OCI-LY1 (cell line): ENCODE measurements around the gene HECTD2.

Experiments
- H2AFZ ChIP-seq: fragments of 200-600 bp; sonication (generic), shearing (Covaris generic); 2 replicates; pipeline ENCODE4 v1.6.0; 2014; ENCODE audit warnings: antibody characterized with exemption, mild to moderate bottlenecking, low read length
- H3F3A ChIP-seq: fragments of 200-600 bp; sonication (generic), shearing (Covaris generic); 2 replicates; pipeline ENCODE4 v1.6.0; 2014; ENCODE audit warnings: mild to moderate bottlenecking, antibody characterized with exemption, low read length, moderate library complexity; ENCODE audit not compliant: insufficient read depth
- H3K27ac ChIP-seq: fragments of 200-600 bp; sonication (generic); 2 replicates; pipeline ENCODE4 v1.5.1; 2014; ENCODE audit warnings: low read length, mixed run types, mild to moderate bottlenecking, low read depth; ENCODE audit not compliant: poor library complexity, severe bottlenecking
- H3K27me3 ChIP-seq: fragments of 200-600 bp; sonication (generic); 2 replicates; pipeline ENCODE4 v1.6.0; 2014; ENCODE audit warnings: antibody characterized with exemption, mild to moderate bottlenecking, low read length, moderate library complexity; ENCODE audit not compliant: insufficient read depth
- H3K36me3 ChIP-seq: fragments of 200-600 bp; sonication (generic); 2 replicates; pipeline ENCODE4 v1.6.1; 2014; ENCODE audit warnings: mild to moderate bottlenecking, antibody characterized with exemption, low read length, moderate library complexity, mixed read lengths; ENCODE audit not compliant: insufficient read depth
- H3K4me1 ChIP-seq: fragments of 200-600 bp; sonication (generic); 2 replicates; pipeline ENCODE4 v1.5.1; 2014; ENCODE audit warnings: mild to moderate bottlenecking, low read length, moderate library complexity; ENCODE audit not compliant: insufficient read depth, severe bottlenecking
- H3K4me2 ChIP-seq: fragments of 200-600 bp; sonication (generic), shearing (Covaris generic); 2 replicates; pipeline ENCODE4 v1.6.1; 2014; ENCODE audit warnings: low read length
- H3K4me3 ChIP-seq: fragments of 200-600 bp; sonication (generic); 2 replicates; pipeline ENCODE4 v1.5.1; 2014; ENCODE audit warnings: low read length, low read depth, mild to moderate bottlenecking, mixed read lengths; ENCODE audit not compliant: poor library complexity, severe bottlenecking
- H3K79me2 ChIP-seq: fragments of 200-600 bp; shearing (Covaris generic); 2 replicates; pipeline ENCODE4 v1.6.1; 2016; ENCODE audit warnings: mixed run types, low read length, mixed read lengths; ENCODE audit not compliant: insufficient read depth
- H3K9ac ChIP-seq: fragments of 200-600 bp; sonication (generic), shearing (Covaris generic); 2 replicates; pipeline ENCODE4 v1.6.1; 2014; ENCODE audit warnings: mild to moderate bottlenecking, low read length, mixed read lengths
- H3K9me2 ChIP-seq: fragments of 200-600 bp; sonication (generic), shearing (Covaris generic); 2 replicates; pipeline ENCODE4 v1.6.1; 2014; ENCODE audit warnings: low read depth, mild to moderate bottlenecking, low read length, mixed read lengths
- H3K9me3 ChIP-seq: fragments of 200-600 bp; shearing (Covaris generic); 2 replicates; pipeline ENCODE4 v1.6.1; 2014; ENCODE audit warnings: low read length, mixed read lengths
- H4K20me1 ChIP-seq: fragments of 200-600 bp; sonication (generic), shearing (Covaris generic); 2 replicates; pipeline ENCODE4 v1.6.0; 2016; ENCODE audit warnings: mild to moderate bottlenecking, low read length; ENCODE audit not compliant: insufficient read depth
- EZH2 ChIP-seq: fragments of 200-600 bp; sonication (generic), shearing (Covaris generic); IDR thresholded peaks from 2 replicates; pipeline ENCODE4 v1.8.0; 2017; ENCODE audit warnings: borderline replicate concordance, mixed run types, mild to moderate bottlenecking, antibody characterized with exemption, low read length, moderate library complexity, mixed read lengths
- TF ChIP-seq, protein P1 (sequence below): fragments of 200-600 bp; sonication (generic), shearing (Covaris generic); IDR thresholded peaks from 2 replicates; pipeline ENCODE4 v1.5.1; 2017; ENCODE audit warnings: mild to moderate bottlenecking, antibody characterized with exemption, low read length, moderate library complexity, mixed read lengths

HECTD2 gene

DNA sequence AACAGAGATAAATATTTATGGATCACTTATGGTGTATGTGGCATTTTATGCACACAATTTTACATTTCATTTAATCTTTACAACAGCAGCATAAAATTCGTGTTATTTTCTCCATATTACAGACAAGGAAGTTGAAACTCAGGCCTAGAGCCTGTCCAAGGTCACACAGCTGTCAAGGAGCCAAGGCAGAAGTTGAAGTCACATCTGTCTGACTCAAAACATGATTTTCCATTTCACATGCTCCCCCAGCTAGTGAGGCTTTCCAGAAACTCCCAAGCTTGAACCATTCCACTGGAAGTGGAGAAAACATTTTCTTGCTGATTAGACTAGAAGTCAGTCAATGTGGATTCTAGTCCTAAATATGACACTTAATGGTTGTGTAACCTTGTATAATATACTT, 110.5 kb downstream of the HECTD2 start:
- no peak overlapping the region for H3K9ac ChIP-seq
- H3K79me2 ChIP-seq: no peaks in the 10 kb centered on the region
- H4K20me1 ChIP-seq: no peaks in the 10 kb centered on the region
- no peak for TF ChIP-seq EZH2
- TF ChIP-seq, protein P1, sequence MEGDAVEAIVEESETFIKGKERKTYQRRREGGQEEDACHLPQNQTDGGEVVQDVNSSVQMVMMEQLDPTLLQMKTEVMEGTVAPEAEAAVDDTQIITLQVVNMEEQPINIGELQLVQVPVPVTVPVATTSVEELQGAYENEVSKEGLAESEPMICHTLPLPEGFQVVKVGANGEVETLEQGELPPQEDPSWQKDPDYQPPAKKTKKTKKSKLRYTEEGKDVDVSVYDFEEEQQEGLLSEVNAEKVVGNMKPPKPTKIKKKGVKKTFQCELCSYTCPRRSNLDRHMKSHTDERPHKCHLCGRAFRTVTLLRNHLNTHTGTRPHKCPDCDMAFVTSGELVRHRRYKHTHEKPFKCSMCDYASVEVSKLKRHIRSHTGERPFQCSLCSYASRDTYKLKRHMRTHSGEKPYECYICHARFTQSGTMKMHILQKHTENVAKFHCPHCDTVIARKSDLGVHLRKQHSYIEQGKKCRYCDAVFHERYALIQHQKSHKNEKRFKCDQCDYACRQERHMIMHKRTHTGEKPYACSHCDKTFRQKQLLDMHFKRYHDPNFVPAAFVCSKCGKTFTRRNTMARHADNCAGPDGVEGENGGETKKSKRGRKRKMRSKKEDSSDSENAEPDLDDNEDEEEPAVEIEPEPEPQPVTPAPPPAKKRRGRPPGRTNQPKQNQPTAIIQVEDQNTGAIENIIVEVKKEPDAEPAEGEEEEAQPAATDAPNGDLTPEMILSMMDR: no peak
- H3K36me3 ChIP-seq: no peaks in the 10 kb centered on the region
- H3K4me3 ChIP-seq: no peak overlapping the region
- H3K27ac ChIP-seq: no peak overlapping the region
- no peaks in the 10 kb centered on the region for H3F3A ChIP-seq
- no peaks in the 10 kb centered on the region for H3K9me2 ChIP-seq
- no peak overlapping the region for H3K4me2 ChIP-seq
- no peaks in the 10 kb centered on the region for H3K27me3 ChIP-seq
- H3K4me1 ChIP-seq: no peaks in the 10 kb centered on the region
- no peak overlapping the region for H2AFZ ChIP-seq
- no peaks in the 10 kb centered on the region for H3K9me3 ChIP-seq

DNA sequence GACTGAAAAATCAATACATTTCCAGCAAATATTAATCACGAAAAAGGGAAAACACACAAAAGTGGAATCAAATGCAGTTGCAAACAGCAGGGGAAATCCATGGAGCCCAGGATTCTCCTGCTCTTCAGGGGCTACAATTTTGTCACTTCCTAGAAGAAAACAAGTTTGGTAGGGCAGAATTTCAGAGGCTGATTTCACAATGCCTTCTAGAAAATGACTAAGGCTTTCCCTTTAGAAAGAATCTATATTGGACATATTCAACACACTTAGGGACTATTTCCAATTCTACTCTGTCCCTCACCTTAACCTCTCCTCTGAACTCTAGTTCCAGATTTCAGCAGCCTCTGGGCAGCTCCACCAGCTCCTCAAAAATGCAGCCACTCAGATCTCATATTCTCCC, 111.3 kb downstream of the HECTD2 start:
- no peaks in the 10 kb centered on the region for H3K4me1 ChIP-seq
- H3K4me3 ChIP-seq: no peak overlapping the region
- TF ChIP-seq, protein P1: no peak
- no peak for TF ChIP-seq EZH2
- no peaks in the 10 kb centered on the region for H3F3A ChIP-seq
- no peaks in the 10 kb centered on the region for H3K79me2 ChIP-seq
- no peaks in the 10 kb centered on the region for H3K36me3 ChIP-seq
- no peak overlapping the region for H2AFZ ChIP-seq
- H3K9ac ChIP-seq: no peak overlapping the region
- H3K27ac ChIP-seq: no peak overlapping the region
- H3K9me3 ChIP-seq: no peaks in the 10 kb centered on the region
- H3K9me2 ChIP-seq: no peaks in the 10 kb centered on the region
- no peaks in the 10 kb centered on the region for H4K20me1 ChIP-seq
- no peak overlapping the region for H3K4me2 ChIP-seq
- H3K27me3 ChIP-seq: no peaks in the 10 kb centered on the region

DNA sequence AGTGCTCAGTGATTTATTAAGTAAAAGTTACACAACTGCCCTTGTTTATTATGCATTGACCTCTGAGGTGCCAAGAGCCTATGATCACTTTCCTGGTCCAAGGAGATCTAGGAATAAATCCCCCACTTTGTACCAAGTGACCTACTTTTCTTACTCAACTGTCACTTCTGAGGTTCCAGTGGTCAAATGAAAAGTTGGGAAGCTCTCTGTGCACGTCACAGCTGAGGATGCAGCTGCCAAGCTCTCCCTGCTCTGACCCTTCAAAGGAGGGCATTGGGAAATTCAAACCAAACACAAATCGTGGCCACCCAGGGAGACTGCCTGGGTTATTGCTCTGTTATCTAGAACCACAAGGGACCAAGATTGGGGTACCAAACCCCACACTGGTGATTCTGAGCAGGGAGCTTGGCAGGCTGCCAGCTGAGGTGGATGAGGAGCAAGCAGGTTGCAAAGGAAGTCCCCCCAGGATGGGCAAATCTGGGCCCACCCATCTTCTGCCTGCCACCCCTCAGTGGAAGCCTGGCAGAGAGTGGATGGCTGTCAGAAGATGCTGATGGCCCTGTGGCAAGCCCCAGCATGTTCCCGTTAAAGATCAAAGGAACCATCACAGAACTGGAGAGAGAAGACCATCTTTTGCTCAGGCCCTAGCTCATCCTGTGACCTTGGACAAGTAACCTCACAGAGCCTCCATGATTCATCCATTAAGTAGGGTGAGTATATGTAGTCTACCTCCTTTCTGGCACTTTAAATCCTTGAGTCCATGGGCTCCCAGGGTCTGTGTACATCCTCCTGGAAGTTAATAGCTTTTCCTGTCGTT, 116.0 kb downstream of the HECTD2 start:
- H3K4me3 ChIP-seq: no peak overlapping the region
- no peaks in the 10 kb centered on the region for H3K79me2 ChIP-seq
- no peak overlapping the region for H3K9ac ChIP-seq
- H3F3A ChIP-seq: no peaks in the 10 kb centered on the region
- no peak overlapping the region for H2AFZ ChIP-seq
- no peaks in the 10 kb centered on the region for H3K36me3 ChIP-seq
- H3K27ac ChIP-seq: no peak overlapping the region
- H3K4me2 ChIP-seq: no peak overlapping the region
- H3K4me1 ChIP-seq: no peaks in the 10 kb centered on the region
- TF ChIP-seq, protein P1: no peak
- no peak for TF ChIP-seq EZH2
- H3K27me3 ChIP-seq: no peaks in the 10 kb centered on the region
- H3K9me3 ChIP-seq: no peaks in the 10 kb centered on the region
- no peaks in the 10 kb centered on the region for H3K9me2 ChIP-seq
- H4K20me1 ChIP-seq: no peaks in the 10 kb centered on the region
